Ishikawa (cell line): ENCODE results near the gene NTM.

Source experiments
- CEBPB ChIP-seq: IDR thresholded peaks from 2 replicates; pipeline ENCODE4 v1.6.1; 2012
- CREB1 ChIP-seq: IDR thresholded peaks from 2 replicates; pipeline ENCODE4 v1.6.1; 2012; ENCODE audit warnings: low read depth
- EGR1 ChIP-seq: IDR thresholded peaks from 2 replicates; pipeline ENCODE4 v1.6.1; 2012
- EP300 ChIP-seq: IDR thresholded peaks from 2 replicates; pipeline ENCODE4 v1.6.1; 2012; ENCODE audit warnings: borderline replicate concordance
- FOXM1 ChIP-seq: IDR thresholded peaks from 2 replicates; pipeline ENCODE4 v1.6.1; 2012; ENCODE audit warnings: low read depth, borderline replicate concordance
- NFIC ChIP-seq: IDR thresholded peaks from 2 replicates; pipeline ENCODE4 v1.6.1; 2012
- RAD21 ChIP-seq: IDR thresholded peaks from 2 replicates; pipeline ENCODE4 v1.6.1; 2012; ENCODE audit warnings: low read depth
- TAF1 ChIP-seq: IDR thresholded peaks from 2 replicates; pipeline ENCODE4 v1.6.1; 2012; ENCODE audit warnings: low read depth, mild to moderate bottlenecking
- TCF12 ChIP-seq: IDR thresholded peaks from 2 replicates; pipeline ENCODE4 v1.6.1; 2012; ENCODE audit warnings: low read depth
- TEAD4 ChIP-seq: IDR thresholded peaks from 2 replicates; pipeline ENCODE4 v1.6.1; 2012
- YY1 ChIP-seq: IDR thresholded peaks from 2 replicates; pipeline ENCODE4 v1.6.1; 2012; ENCODE audit warnings: low read depth
- ZBTB7A ChIP-seq: IDR thresholded peaks from 2 replicates; pipeline ENCODE4 v1.6.1; 2012; ENCODE audit warnings: low read depth
- TF ChIP-seq, protein P1 (sequence below): IDR thresholded peaks from 2 replicates; pipeline ENCODE4 v1.6.1; 2012
- TF ChIP-seq, protein P2 (sequence below): IDR thresholded peaks from 2 replicates; pipeline ENCODE4 v1.6.1; 2012
- TF ChIP-seq, protein P3 (sequence below): IDR thresholded peaks from 2 replicates; pipeline ENCODE4 v1.6.1; 2012; ENCODE audit warnings: low read depth, mild to moderate bottlenecking

Gene NTM

DNA sequence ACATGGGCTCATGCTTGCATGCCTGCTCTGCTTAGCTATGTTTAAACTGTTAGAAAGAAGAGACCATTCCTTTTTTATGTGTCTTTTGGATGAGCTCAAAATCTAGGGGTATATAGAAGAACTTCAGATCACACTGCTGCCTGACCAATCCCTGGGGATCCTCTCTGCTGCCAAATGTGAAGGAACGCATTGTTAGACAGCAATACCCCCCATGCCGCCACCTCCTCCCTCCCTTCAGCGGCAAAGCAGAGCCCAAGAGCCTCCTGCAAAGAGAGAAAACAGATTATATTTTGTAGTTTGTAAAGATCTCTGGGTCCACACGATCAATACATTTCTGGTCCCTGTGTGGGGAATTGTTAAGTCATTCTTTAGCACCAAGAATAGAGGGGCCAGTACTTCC is 677.6 kb downstream of the NTM start:
- TF ChIP-seq EP300 (no peak), TEAD4 (no peak), TAF1 (no peak), EGR1 (no peak), YY1 (no peak), CEBPB (no peak), RAD21 (no peak), ZBTB7A (no peak), FOXM1 (no peak), CREB1 (no peak), TCF12 (no peak), NFIC (no peak)
- TF ChIP-seq, protein P1, sequence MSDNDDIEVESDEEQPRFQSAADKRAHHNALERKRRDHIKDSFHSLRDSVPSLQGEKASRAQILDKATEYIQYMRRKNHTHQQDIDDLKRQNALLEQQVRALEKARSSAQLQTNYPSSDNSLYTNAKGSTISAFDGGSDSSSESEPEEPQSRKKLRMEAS: no peak
- TF ChIP-seq, protein P2, sequence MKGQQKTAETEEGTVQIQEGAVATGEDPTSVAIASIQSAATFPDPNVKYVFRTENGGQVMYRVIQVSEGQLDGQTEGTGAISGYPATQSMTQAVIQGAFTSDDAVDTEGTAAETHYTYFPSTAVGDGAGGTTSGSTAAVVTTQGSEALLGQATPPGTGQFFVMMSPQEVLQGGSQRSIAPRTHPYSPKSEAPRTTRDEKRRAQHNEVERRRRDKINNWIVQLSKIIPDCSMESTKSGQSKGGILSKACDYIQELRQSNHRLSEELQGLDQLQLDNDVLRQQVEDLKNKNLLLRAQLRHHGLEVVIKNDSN: no peak
- TF ChIP-seq, protein P3, sequence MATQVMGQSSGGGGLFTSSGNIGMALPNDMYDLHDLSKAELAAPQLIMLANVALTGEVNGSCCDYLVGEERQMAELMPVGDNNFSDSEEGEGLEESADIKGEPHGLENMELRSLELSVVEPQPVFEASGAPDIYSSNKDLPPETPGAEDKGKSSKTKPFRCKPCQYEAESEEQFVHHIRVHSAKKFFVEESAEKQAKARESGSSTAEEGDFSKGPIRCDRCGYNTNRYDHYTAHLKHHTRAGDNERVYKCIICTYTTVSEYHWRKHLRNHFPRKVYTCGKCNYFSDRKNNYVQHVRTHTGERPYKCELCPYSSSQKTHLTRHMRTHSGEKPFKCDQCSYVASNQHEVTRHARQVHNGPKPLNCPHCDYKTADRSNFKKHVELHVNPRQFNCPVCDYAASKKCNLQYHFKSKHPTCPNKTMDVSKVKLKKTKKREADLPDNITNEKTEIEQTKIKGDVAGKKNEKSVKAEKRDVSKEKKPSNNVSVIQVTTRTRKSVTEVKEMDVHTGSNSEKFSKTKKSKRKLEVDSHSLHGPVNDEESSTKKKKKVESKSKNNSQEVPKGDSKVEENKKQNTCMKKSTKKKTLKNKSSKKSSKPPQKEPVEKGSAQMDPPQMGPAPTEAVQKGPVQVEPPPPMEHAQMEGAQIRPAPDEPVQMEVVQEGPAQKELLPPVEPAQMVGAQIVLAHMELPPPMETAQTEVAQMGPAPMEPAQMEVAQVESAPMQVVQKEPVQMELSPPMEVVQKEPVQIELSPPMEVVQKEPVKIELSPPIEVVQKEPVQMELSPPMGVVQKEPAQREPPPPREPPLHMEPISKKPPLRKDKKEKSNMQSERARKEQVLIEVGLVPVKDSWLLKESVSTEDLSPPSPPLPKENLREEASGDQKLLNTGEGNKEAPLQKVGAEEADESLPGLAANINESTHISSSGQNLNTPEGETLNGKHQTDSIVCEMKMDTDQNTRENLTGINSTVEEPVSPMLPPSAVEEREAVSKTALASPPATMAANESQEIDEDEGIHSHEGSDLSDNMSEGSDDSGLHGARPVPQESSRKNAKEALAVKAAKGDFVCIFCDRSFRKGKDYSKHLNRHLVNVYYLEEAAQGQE: no peak

DNA sequence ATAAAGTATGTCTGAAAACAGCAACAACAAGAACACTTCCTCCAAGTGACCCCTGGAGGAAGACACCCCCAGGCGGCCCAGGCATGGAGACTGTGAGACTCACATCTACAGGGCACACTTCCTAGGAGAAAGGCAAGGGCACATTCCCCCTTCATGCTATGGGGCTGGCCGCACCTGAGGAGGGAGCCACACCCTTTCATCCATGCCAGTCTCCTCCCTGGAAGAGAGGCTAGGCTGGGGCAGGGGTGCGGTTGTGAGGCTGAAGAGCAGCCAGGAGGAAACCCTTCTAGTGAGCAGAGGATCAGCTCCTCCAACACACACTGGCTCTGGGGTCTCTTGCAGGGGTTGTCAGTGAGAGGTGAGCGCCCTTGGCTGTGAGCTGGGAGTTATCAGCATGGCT is 678.8 kb downstream of the NTM start:
- TF ChIP-seq TAF1 (no peak), FOXM1 (no peak), NFIC (no peak), TCF12 (no peak)

DNA sequence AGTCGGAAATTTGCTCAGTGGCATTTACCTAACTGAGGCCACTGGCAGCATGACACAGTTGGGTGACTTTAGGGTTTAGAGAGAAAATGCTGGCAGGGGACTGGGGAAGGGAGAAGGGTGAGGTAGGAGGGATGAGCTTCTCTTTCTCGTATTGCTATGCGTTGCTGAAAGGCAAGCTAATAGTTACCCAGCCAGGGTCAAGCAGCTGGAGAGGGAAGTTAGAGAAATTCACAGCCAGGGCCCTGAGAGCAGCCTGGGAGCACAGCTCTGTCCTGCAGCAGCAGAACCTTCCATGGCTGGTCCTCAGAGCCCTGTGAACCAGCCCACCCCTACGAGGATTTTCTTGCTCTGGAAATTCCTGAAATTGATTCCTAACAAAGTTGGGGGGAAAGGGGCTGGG is 679.6 kb downstream of the NTM start:
- no peak for TF ChIP-seq CEBPB
- TF ChIP-seq CREB1: no peak
- TF ChIP-seq TAF1: no peak
- TF ChIP-seq, protein P3: no peak
- no peak for TF ChIP-seq TEAD4
- TF ChIP-seq, protein P1: no peak
- TF ChIP-seq RAD21: no peak
- TF ChIP-seq YY1: no peak
- TF ChIP-seq EP300: no peak
- TF ChIP-seq NFIC: no peak

DNA sequence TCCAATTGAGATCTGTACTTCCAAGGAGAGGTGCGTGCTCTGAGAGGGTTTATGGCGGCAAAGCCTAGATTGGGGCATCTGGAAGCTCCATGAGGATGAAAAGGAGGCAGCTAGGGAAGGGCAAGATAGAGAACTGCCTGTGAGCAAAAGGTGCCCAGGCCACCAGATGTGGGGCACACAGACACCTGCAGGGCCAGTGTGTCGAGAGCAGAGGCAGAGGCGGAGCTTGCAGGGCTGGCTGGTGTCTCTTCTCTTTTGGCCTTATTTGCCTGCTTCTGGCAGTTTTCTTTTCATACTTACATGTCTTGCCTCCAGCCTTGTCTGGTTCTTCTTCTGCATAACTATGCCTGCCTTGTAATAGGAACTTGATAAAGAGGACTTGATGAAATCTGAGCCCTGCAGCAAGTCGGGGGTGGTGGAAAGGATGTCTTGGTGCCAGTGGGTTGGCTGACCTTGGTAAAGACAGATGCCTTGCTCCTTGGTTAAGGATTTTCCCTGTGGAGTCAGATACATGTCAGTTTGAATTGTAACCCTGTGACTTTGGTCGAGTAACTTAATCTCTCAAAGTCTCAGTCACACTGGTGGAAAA is 680.3 kb downstream of the NTM start:
- TF ChIP-seq TEAD4 (no peak), CREB1 (no peak)

DNA sequence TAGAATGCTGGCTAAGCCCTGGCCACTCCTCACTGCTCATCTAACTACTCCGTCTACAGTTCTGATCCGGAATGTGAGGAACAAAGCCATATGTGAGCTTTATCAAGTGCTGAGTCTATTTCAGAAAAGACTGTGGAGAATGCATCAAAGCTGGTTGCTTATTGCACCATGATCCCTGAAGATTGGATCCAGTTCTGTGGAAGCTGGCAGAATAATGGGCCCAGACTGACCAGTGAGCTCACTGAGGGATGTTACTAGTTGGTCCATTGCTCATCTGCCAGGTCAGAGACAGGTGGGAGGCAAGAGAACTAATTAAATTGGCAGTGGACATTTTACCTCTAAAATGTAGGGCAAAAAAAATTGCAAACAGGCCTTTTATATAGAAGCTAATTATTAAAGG is 681.3 kb downstream of the NTM start:
- TF ChIP-seq, protein P2: no peak
- no peak for TF ChIP-seq TAF1
- TF ChIP-seq CREB1: no peak
- TF ChIP-seq EP300: no peak
- TF ChIP-seq FOXM1: no peak
- TF ChIP-seq, protein P3: no peak
- TF ChIP-seq, protein P1: no peak
- TF ChIP-seq RAD21: no peak
- no peak for TF ChIP-seq YY1
